Body of pancreas (tissue), 4 donors: ENCODE measurements around the gene HOXB9.

Experiments
- CTCF ChIP-seq, 7 experiments: fragments of 450-650 bp in 4 of 7; fragments of 200-600 bp in 3 of 7; sonication (generic) in 3 of 7; IDR thresholded peaks; one replicate each; pipeline ENCODE4 v1.5.1; 2016 to 2019; ENCODE audit warnings: antibody characterized with exemption in 7 of 7
- POLR2A ChIP-seq, 3 donors: fragments of 450-650 bp; IDR thresholded peaks; one replicate each; pipeline ENCODE4 v1.6.1; 2016; ENCODE audit warnings: antibody characterized with exemption in 3 of 3, mild to moderate bottlenecking in 2 of 3

GRCh38 chr17:48605991-48606891 is 19.9 kb downstream of the HOXB9 start:
- TF ChIP-seq CTCF (IDR thresholded peaks at IDR 0.05) (no peak), POLR2A (IDR thresholded peaks at IDR 0.05) (no peak)
